Measurements from ENCODE around the gene SERPINA5.
"Not testable (repeated sequence)": the region's sequence is repeated elsewhere in the genome, so short reads cannot be mapped to it uniquely, and the experiment has no call there.

Gene SERPINA5

DNA sequence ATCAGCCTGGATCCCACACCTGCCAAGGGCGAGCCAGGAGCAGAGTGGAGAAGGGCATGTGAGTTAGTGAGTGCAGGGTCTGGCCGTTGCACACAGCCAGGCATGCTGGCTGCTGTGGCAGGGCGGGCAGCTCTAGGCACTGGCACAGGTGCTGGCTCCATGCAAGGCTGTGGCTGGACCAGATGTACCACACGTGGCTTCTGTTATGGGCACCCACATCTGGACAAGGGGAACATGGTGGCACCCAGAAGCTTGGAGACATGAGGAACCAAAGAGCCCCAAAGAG is 51.0 kb downstream of the SERPINA5 start:
- H3K79me2 ChIP-seq (ENCODE audit: low read length): no peaks in the 10 kb centered on the region
- no peak overlapping the region for H3K4me2 ChIP-seq (ENCODE audit: low read length)
- TF ChIP-seq EZH2phosphoT487 (IDR thresholded peaks at IDR 0.05; ENCODE audit: low read depth): no peak
- TF ChIP-seq, protein P1, sequence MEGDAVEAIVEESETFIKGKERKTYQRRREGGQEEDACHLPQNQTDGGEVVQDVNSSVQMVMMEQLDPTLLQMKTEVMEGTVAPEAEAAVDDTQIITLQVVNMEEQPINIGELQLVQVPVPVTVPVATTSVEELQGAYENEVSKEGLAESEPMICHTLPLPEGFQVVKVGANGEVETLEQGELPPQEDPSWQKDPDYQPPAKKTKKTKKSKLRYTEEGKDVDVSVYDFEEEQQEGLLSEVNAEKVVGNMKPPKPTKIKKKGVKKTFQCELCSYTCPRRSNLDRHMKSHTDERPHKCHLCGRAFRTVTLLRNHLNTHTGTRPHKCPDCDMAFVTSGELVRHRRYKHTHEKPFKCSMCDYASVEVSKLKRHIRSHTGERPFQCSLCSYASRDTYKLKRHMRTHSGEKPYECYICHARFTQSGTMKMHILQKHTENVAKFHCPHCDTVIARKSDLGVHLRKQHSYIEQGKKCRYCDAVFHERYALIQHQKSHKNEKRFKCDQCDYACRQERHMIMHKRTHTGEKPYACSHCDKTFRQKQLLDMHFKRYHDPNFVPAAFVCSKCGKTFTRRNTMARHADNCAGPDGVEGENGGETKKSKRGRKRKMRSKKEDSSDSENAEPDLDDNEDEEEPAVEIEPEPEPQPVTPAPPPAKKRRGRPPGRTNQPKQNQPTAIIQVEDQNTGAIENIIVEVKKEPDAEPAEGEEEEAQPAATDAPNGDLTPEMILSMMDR (IDR thresholded peaks at IDR 0.05; ENCODE audit: low read depth, low read length): no peak
- H2AFZ ChIP-seq (ENCODE audit: low read depth, low read length): no peak overlapping the region
- H3K27me3 ChIP-seq (ENCODE audit: low read depth, low read length): peaks cover 35% of the 10 kb centered on the region; the same call in 1 of the 2 replicates
- H3K9ac ChIP-seq (ENCODE audit: low read length): no peak overlapping the region
- H3K36me3 ChIP-seq (replicated peaks; ENCODE audit: low read depth, low read length): no peaks in the 10 kb centered on the region
- no peak overlapping the region for H3K27ac ChIP-seq (ENCODE audit: low read length)
- no peaks in the 10 kb centered on the region for H3K4me1 ChIP-seq (ENCODE audit: low read length)
- H4K20me1 ChIP-seq (ENCODE audit: insufficient read depth, low read length): no peaks in the 10 kb centered on the region
- H3K4me3 ChIP-seq (ENCODE audit: low read length): no peak overlapping the region
- H3K9me3 ChIP-seq (ENCODE audit: insufficient read depth, low read length): no peaks in the 10 kb centered on the region

- Histone ChIP-seq H2AFZ (ENCODE audit: low read depth, low read length) (no peak overlapping the region), H4K20me1 (ENCODE audit: insufficient read depth, low read length) (no peaks in the 10 kb centered on the region), H3K79me2 (ENCODE audit: low read length) (no peaks in the 10 kb centered on the region), H3K27ac (ENCODE audit: low read length) (no peak overlapping the region), H3K36me3 (replicated peaks; ENCODE audit: low read depth, low read length) (no peaks in the 10 kb centered on the region), H3K4me2 (ENCODE audit: low read length) (no peak overlapping the region), H3K9me3 (ENCODE audit: insufficient read depth, low read length) (no peaks in the 10 kb centered on the region), H3K9ac (ENCODE audit: low read length) (no peak overlapping the region), H3K27me3 (ENCODE audit: low read depth, low read length) (peaks cover 27% of the 10 kb centered on the region; the same call in 1 of the 2 replicates), H3K4me3 (ENCODE audit: low read length) (no peak overlapping the region), H3K4me1 (ENCODE audit: low read length) (no peaks in the 10 kb centered on the region)
- TF ChIP-seq, protein P1 (IDR thresholded peaks at IDR 0.05; ENCODE audit: low read depth, low read length): no peak
- TF ChIP-seq EZH2phosphoT487 (IDR thresholded peaks at IDR 0.05; ENCODE audit: low read depth): no peak
Measured at GRCh38 chr14:94633121-94633520, 51.9 kb downstream of the SERPINA5 start.

GRCh38 chr14:94635154-94635553 is 53.9 kb downstream of the SERPINA5 start:
- Histone ChIP-seq H3K27me3 (ENCODE audit: low read depth, low read length) (peaks cover 15% of the 10 kb centered on the region; the same call in 1 of the 2 replicates), H3K9ac (ENCODE audit: low read length) (no peak overlapping the region), H4K20me1 (ENCODE audit: insufficient read depth, low read length) (no peaks in the 10 kb centered on the region), H3K36me3 (replicated peaks; ENCODE audit: low read depth, low read length) (no peaks in the 10 kb centered on the region), H3K4me1 (ENCODE audit: low read length) (no peaks in the 10 kb centered on the region), H2AFZ (ENCODE audit: low read depth, low read length) (no peak overlapping the region), H3K27ac (ENCODE audit: low read length) (no peak overlapping the region), H3K4me2 (ENCODE audit: low read length) (no peak overlapping the region), H3K4me3 (ENCODE audit: low read length) (no peak overlapping the region), H3K9me3 (ENCODE audit: insufficient read depth, low read length) (no peaks in the 10 kb centered on the region), H3K79me2 (ENCODE audit: low read length) (no peaks in the 10 kb centered on the region)
- TF ChIP-seq, protein P1 (IDR thresholded peaks at IDR 0.05; ENCODE audit: low read depth, low read length): no peak
- TF ChIP-seq EZH2phosphoT487 (IDR thresholded peaks at IDR 0.05; ENCODE audit: low read depth): no peak

GRCh38 chr14:94636744-94637412 is 55.7 kb downstream of the SERPINA5 start:
- Histone ChIP-seq H3K79me2 (ENCODE audit: low read length) (no peaks in the 10 kb centered on the region), H3K27me3 (ENCODE audit: low read depth, low read length) (peaks cover 6% of the 10 kb centered on the region; the same call in 1 of the 2 replicates), H3K4me1 (ENCODE audit: low read length) (no peaks in the 10 kb centered on the region)

DNA sequence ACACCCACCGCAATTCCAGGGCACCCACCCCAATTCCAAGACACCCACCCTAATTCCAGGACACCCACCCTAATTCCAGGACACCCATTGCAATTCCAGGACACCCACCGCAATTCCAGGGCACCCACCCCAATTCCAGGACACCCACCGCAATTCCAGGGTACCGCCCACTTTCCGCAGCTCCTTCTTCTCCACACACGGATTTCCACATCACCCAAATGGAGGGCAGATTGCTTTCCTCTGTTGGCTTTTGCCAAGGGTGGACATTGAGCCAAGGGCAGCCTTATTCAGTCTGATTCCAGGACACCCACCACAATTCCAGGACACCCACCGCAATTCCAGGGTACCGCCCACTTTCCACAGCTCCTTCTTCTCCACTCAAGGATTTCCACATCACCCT is 56.6 kb downstream of the SERPINA5 start:
- H4K20me1 ChIP-seq (ENCODE audit: insufficient read depth, low read length); H3K4me2 ChIP-seq (ENCODE audit: low read length); H3K27ac ChIP-seq (ENCODE audit: low read length); H3K36me3 ChIP-seq (replicated peaks; ENCODE audit: low read depth, low read length); H3K4me1 ChIP-seq (ENCODE audit: low read length); H3K79me2 ChIP-seq (ENCODE audit: low read length); H3K9ac ChIP-seq (ENCODE audit: low read length); H3K4me3 ChIP-seq (ENCODE audit: low read length); H3K27me3 ChIP-seq (ENCODE audit: low read depth, low read length); H3K9me3 ChIP-seq (ENCODE audit: insufficient read depth, low read length); H2AFZ ChIP-seq (ENCODE audit: low read depth, low read length): not testable (repeated sequence)

More at GRCh38 chr14:94636744-94637412, 55.7 kb downstream of the SERPINA5 start:
- Histone ChIP-seq H3K27ac (ENCODE audit: low read length) (no peak overlapping the region), H3K4me3 (ENCODE audit: low read length) (no peak overlapping the region), H4K20me1 (ENCODE audit: insufficient read depth, low read length) (no peaks in the 10 kb centered on the region), H3K36me3 (replicated peaks; ENCODE audit: low read depth, low read length) (no peaks in the 10 kb centered on the region), H3K9me3 (ENCODE audit: insufficient read depth, low read length) (no peaks in the 10 kb centered on the region), H3K9ac (ENCODE audit: low read length) (no peak overlapping the region), H2AFZ (ENCODE audit: low read depth, low read length) (no peak overlapping the region), H3K4me2 (ENCODE audit: low read length) (no peak overlapping the region)
- no peak for TF ChIP-seq EZH2phosphoT487 (IDR thresholded peaks at IDR 0.05; ENCODE audit: low read depth)
- TF ChIP-seq, protein P1 (IDR thresholded peaks at IDR 0.05; ENCODE audit: low read depth, low read length): peak; percentile 26
